ENCODE measurements around the gene LHB.

- TF ChIP-seq CTCF (IDR thresholded peaks at IDR 0.05) (no peak), POLR2A (IDR thresholded peaks at IDR 0.05) (no peak)
Measured at GRCh38 chr19:49017666-49018351, 918 bp upstream of the LHB start.

Measured in breast epithelium (tissue), 3 donors.